NT2/D1 (cell line): ENCODE results near the gene FGD4.
A peak's percentile ranks its signal among the peaks of the same experiment; 100 is the strongest.
"Not testable (repeated sequence)": the region's sequence is repeated elsewhere in the genome, so short reads cannot be mapped to it uniquely, and the experiment has no call there.

Source experiments
- DNase-seq: peaks from one replicate; pipeline ENCODE4 v3.0.0-alpha.2; 2011; ENCODE audit warnings: low read depth, low spot score
- H3K27me3 ChIP-seq: 2 replicates; pipeline ENCODE4 v1.6.0; 2011; ENCODE audit warnings: mild to moderate bottlenecking; ENCODE audit not compliant: insufficient read length, insufficient read depth
- H3K36me3 ChIP-seq: 2 replicates; pipeline ENCODE4 v1.6.1; 2011; ENCODE audit warnings: mild to moderate bottlenecking, low read length, mixed read lengths; ENCODE audit not compliant: insufficient read depth, insufficient read length
- H3K4me1 ChIP-seq: 2 replicates; pipeline ENCODE4 v1.5.1; 2011; ENCODE audit not compliant: insufficient read depth, insufficient read length
- H3K4me3 ChIP-seq: 2 replicates; pipeline ENCODE4 v1.5.1; 2011; ENCODE audit warnings: low read depth; ENCODE audit not compliant: insufficient read length
- H3K9ac ChIP-seq: 2 replicates; pipeline ENCODE4 v1.6.0; 2011; ENCODE audit warnings: low read depth; ENCODE audit not compliant: insufficient read length
- H3K9me3 ChIP-seq: 2 replicates; pipeline ENCODE4 v1.5.1; 2011; ENCODE audit warnings: mild to moderate bottlenecking, low read length; ENCODE audit not compliant: insufficient read depth
- SUZ12 ChIP-seq: IDR thresholded peaks from 2 replicates; pipeline ENCODE4 v1.6.1; 2011; ENCODE audit not compliant: insufficient read length, insufficient read depth; ENCODE audit errors: extremely low read depth
- YY1 ChIP-seq: IDR thresholded peaks from 2 replicates; pipeline ENCODE4 v1.6.1; 2011; ENCODE audit not compliant: insufficient read length, insufficient read depth
- ZNF274 ChIP-seq: IDR thresholded peaks from 2 replicates; pipeline ENCODE4 v1.6.1; 2011; ENCODE audit warnings: mild to moderate bottlenecking, low read depth, low read length

FGD4 gene

GRCh38 chr12:32551058-32551457 is 151.7 kb downstream of the FGD4 start:
- Histone ChIP-seq H3K36me3 (no peaks in the 10 kb centered on the region), H3K9me3 (no peaks in the 10 kb centered on the region), H3K4me3 (no peak overlapping the region), H3K4me1 (no peaks in the 10 kb centered on the region), H3K9ac (no peak overlapping the region), H3K27me3 (no peaks in the 10 kb centered on the region)
- TF ChIP-seq YY1, result no peak
- no peak for TF ChIP-seq ZNF274
- no peak for TF ChIP-seq SUZ12
- no peak for DNase-seq

DNA sequence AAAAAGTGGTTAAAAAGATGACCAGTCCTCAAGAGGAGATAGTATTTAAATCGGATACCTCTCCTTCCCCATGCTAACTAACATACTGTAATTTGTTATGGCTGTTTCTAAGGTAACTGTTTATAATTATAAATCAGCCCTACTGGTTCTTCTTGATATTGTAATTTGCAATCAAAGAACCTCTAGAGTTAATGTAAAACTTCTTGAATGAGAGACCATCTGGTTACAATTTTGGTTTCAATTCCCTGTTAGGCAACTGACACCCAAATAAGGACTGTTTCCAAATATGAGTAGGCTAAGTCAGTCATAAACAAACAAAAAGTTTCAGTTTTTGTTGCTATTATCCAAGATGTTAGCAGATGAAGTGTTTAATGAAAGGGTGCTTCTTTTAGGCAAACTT is 159.5 kb downstream of the FGD4 start:
- TF ChIP-seq ZNF274 (no peak), YY1 (no peak), SUZ12 (no peak)

DNA sequence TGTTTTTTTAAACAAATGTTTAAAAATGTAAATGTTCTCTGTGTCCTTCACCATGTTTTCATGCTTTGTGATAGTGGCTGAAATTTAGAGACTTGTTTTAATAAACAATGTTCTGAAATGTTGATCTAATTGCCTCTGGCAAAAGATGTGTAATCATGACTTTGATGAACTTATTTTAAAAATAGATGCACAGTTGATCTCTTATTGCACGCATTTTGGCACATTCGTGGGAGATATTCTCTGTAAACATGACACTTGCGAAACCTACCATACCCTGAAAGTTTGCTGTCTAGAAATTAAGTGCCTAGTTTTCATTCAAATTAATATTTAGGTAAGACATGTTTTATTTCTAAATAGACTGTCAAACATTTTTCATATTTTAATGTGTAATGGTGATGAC is 160.1 kb downstream of the FGD4 start:
- no peak for DNase-seq
- Histone ChIP-seq H3K4me3 (no peak overlapping the region), H3K4me1 (no peaks in the 10 kb centered on the region), H3K27me3 (no peaks in the 10 kb centered on the region), H3K9me3 (peaks cover 15% of the 10 kb centered on the region; the same call in 1 of the 2 replicates), H3K36me3 (peaks cover 6% of the 10 kb centered on the region), H3K9ac (no peak overlapping the region)
- TF ChIP-seq YY1 (no peak), SUZ12 (no peak), ZNF274 (no peak)

More for the DNA sequence above, 159.5 kb downstream of the FGD4 start:
- Histone ChIP-seq H3K9ac (no peak overlapping the region), H3K27me3 (no peaks in the 10 kb centered on the region), H3K9me3 (peaks cover 11% of the 10 kb centered on the region; the same call in 1 of the 2 replicates), H3K36me3 (peaks cover under 1% of the 10 kb centered on the region), H3K4me3 (no peak overlapping the region), H3K4me1 (no peaks in the 10 kb centered on the region)
- DNase-seq, result no peak

GRCh38 chr12:32560520-32560919 is 161.2 kb downstream of the FGD4 start:
- H3K4me1 ChIP-seq, result no peaks in the 10 kb centered on the region
- peaks cover 15% of the 10 kb centered on the region; the same call in 1 of the 2 replicates for H3K9me3 ChIP-seq
- no peak for DNase-seq
- TF ChIP-seq YY1 (no peak), SUZ12 (no peak), ZNF274 (no peak)
- H3K36me3 ChIP-seq, result peaks cover 8% of the 10 kb centered on the region
- no peak overlapping the region for H3K4me3 ChIP-seq
- H3K9ac ChIP-seq, result no peak overlapping the region
- no peaks in the 10 kb centered on the region for H3K27me3 ChIP-seq

GRCh38 chr12:32561931-32562341 is 162.6 kb downstream of the FGD4 start:
- no peak for TF ChIP-seq SUZ12
- TF ChIP-seq ZNF274, result no peak
- TF ChIP-seq YY1, result no peak
- no peak overlapping the region for H3K4me3 ChIP-seq
- H3K9me3 ChIP-seq, result peaks cover 15% of the 10 kb centered on the region; the same call in 1 of the 2 replicates
- H3K9ac ChIP-seq, result no peak overlapping the region
- peaks cover 8% of the 10 kb centered on the region for H3K36me3 ChIP-seq
- H3K4me1 ChIP-seq, result peaks cover 6% of the 10 kb centered on the region
- DNase-seq, result no peak
- H3K27me3 ChIP-seq, result no peaks in the 10 kb centered on the region

- H3K27me3 ChIP-seq, H3K4me3 ChIP-seq, H3K4me1 ChIP-seq, H3K36me3 ChIP-seq, H3K9ac ChIP-seq, DNase-seq: not testable (repeated sequence)
- peaks cover 15% of the 10 kb centered on the region; the same call in 1 of the 2 replicates for H3K9me3 ChIP-seq
These were observed 163.1 kb downstream of the FGD4 start for GRCh38 chr12:32562413-32562812.

DNA sequence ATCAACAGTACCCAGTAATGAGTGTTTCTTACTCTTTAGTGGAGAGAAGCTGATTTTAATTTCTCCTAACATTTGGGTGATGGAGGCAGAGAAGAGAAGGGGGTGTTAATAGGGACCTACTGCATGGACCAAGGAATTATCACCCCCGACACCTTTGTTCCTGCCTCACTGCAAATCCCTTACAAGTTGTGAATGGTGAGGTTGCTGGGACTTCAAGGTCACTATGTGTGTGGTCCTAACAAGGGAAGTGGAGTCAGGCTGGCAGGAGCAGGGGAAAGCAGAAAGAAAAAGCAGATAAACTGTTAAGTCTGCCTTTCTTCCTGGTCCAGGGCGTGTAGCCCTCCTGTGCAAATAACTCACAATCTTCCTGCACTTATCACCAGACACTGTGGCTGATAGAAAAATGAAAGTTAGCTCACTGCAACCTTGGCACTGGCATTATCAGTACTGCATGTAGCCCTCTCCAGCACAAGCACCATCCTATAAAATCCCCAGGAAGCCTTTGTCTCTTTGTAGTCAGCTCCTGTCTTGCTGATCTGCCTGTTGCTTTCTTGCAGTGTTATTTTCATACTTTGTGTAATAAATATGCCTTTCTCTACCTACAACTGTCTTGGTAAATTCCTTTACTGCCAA is 167.4 kb downstream of the FGD4 start:
- Histone ChIP-seq H3K4me3 (no peak overlapping the region), H3K36me3 (peaks cover 8% of the 10 kb centered on the region), H3K9me3 (peaks cover 10% of the 10 kb centered on the region; the same call in 1 of the 2 replicates), H3K27me3 (no peaks in the 10 kb centered on the region), H3K4me1 (peaks cover 11% of the 10 kb centered on the region), H3K9ac (no peak overlapping the region)
- DNase-seq, result peak; percentile 75
- TF ChIP-seq YY1, result no peak
- TF ChIP-seq ZNF274, result no peak
- TF ChIP-seq SUZ12, result no peak

GRCh38 chr12:32567296-32567674 is 167.9 kb downstream of the FGD4 start:
- Histone ChIP-seq H3K4me1 (peaks cover 11% of the 10 kb centered on the region), H3K9ac (no peak overlapping the region), H3K27me3 (no peaks in the 10 kb centered on the region), H3K4me3 (no peak overlapping the region), H3K9me3 (peaks cover 6% of the 10 kb centered on the region; the same call in 1 of the 2 replicates), H3K36me3 (peaks cover 8% of the 10 kb centered on the region)
- no peak for TF ChIP-seq ZNF274
- no peak for TF ChIP-seq SUZ12
- no peak for TF ChIP-seq YY1
- no peak for DNase-seq
